GM18873 (cell line): Measurements from ENCODE around the gene BBIP1.
"Not testable (repeated sequence)": the region's sequence is repeated elsewhere in the genome, so short reads cannot be mapped to it uniquely, and the experiment has no call there.

ENCODE experiments used
- ATAC-seq: cut with Tn5 transposase; IDR thresholded peaks from one replicate; pipeline ENCODE4 v1.9.1; 2021; ENCODE audit warnings: mild to moderate bottlenecking, moderate library complexity, moderate number of reproducible peaks; ENCODE audit not compliant: unreplicated experiment, low FRiP score

BBIP1 gene

DNA sequence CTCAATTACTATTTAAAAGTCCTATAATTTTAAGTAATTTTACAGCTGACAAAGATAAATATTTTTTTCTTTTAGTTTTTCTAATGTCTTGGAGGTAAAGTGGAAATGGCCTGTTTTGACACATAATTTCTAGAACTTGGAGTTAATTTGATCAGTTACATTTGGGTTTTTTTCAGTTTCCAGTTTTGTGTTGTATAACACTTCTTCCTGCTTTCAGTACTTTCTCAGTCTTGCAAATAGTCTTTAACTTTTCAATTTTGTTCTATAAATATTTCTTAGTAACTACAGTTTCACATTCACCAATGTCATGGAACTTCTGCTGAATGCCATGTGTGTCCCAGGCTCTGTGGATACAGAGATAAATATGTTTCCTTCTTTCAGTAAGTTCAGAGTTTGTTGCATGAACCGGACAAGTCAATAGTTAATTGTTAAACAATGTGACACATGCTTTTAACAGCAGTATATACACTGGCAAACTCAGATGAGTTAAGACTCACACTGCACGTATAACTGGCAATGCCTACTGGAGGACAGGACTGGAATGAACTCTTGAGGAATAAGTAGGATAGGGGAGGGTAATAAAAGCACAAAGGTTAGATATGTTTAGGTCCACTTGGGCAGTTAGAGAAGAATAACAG lies 5.0 kb upstream of the BBIP1 start:
- ATAC-seq = no peak

DNA sequence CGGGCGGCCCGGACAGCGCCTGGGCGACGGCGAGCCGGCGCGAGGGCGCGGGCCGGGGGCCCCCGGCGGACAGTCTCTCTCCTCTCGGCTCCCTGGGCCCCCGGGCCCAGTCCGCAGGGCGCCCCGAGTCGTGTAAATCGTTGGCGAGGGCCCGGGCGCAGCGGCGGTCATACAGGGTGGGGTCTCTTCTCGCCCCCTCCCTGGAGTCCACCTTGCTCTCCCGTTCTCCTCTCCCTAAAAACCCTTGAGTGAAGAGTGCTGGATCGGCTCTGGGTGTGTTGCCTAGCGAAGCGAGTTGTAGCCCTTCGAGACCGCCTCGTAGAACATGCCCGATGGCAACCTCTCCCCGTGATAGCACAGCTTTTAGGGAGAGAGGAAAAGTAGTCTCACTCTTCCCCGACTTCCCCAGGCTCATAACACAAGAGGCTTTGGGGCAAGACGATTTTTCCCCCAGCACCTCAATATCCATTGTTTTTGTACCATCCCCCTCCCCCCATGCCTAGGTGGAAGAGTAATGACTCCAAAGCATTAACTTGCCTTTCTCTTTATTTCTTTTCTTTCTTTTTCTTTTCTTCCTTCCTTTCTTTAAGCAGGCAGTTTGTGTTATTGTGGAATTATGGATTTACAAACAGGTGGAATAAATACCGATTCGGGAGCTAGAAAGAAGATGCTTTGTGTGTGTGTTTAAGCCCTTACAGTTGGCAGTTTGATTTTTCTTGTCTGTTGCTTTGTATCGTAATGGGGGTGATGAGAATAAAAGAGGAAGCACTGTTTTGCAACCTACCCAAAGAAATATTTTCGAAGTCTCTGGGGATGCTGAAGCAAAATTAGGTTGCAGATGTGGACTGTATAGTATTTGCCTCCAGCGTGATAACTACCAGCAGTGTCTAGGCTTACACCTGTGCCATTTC lies 1.2 kb upstream of the BBIP1 start:
- ATAC-seq = peak; percentile 27

DNA sequence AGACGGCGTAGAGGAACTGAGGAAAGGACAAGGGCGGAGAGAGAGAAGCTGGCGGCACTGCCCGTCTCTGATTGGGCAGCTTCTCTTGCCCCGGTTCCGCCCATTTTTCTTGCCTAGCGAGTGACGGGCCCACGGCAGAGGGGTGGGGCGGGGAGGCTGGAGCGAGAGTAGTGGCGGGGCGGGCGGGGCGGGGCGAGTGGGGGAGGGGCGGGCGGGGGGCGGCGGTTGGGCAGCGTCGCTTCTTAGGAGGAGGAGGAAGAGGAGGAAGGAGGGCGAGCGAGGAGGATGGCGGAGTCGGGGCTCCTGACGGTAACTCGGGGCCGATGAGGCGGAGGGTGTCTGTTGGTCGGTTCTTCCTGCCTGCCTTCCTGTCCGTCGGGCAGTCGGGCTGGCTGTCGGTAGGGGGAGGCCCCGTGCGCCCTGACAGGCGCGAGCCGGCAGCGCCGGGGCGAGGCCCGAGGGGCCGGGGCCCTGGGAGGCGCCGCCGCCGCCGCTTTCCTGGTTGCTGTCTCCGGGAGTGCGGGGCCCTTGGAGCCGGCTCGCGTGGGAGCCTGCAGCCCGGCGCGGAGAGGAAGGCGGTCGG lies 460 bp upstream of the BBIP1 start, which contains the start of gene SHOC2:
Gene SHOC2, plus strand, starts transcription at position 256 of the 583 bp plus-strand sequence. CDS start 44,755 bp downstream, outside the sequence.
- no peak for ATAC-seq

GRCh38 chr10:110918269-110918642 lies 724 bp downstream of the BBIP1 start:
- no peak for ATAC-seq

DNA sequence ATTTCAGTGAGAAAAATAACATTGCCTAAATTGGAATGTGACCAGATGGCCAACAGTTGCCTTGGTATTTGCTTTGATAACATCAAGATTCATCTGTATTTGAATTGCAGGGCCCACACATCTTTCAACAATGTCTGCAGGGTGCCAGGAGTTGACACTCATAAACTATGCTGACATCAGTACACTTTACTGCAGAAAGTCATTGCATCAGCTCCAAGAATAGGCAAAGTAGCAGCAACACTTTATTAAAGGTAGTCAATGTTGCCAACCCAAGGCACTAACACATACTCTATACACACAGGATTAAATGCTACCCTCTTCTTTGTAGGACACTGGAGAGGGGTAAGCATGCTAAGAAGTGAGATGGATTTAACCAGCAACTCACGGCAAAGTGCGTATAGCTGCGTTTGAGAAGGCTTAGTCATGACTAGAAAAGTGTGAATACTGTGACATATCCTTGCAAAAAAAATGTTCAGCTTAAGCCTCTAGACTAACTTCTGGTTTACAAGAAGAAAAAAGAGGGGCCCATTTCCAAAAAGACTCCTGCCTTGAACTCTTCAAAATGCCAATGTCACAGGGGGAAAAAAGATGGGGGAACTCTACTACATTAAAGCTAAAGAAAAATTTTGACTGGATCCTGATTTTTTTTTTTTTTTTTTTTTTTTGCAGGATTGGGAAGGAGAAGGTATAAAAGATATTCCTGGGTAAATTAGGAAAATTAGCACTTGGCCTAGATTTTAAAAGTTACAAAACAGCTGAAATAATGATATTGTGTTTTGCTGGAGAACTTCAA lies 2.2 kb downstream of the BBIP1 start:
- ATAC-seq = no peak

GRCh38 chr10:110915600-110915999 lies 3.4 kb downstream of the BBIP1 start:
- not testable (repeated sequence) for ATAC-seq

DNA sequence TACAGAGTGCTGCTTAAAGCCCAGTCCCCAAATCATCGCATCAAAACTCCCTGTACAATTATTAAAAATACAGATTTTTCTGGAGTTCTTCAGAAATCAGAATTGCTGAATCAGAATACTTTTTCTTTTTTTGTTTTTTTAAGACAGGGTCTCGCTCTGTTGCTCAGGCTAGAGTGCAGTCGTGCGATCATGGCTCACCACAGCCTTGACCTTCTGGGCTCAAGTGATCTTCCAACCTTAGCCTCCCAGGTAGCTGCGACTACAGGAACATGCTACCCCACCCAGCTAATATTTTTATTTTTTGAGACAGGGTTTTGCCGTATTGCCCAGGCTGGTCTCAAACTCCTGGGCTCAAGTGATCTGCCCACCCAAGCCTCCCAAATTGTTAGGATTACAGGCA lies 3.9 kb downstream of the BBIP1 start:
- ATAC-seq = no peak

GRCh38 chr10:110914431-110914830 lies 4.5 kb downstream of the BBIP1 start:
- ATAC-seq = no peak

DNA sequence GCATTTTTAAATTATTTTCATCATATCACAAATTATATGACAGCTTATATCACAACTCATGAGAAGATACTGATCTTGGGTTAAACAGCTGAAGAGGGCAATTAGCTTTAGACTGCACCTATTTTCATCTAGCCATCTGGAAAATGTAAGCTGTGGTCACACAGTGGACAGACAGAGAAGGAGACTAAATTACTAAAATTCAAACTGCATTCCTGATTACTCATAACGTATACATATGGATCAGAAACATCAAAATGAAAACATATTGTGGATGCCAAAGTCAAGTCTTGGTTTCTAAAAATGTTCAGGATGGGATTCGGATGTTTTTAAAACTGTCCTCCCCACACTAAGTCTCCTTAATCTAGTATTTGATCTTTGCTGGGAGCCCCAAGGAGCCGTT lies 6.6 kb downstream of the BBIP1 start:
- ATAC-seq = no peak

GRCh38 chr10:110910138-110910537 lies 8.8 kb downstream of the BBIP1 start:
- no peak for ATAC-seq

- no peak for ATAC-seq
Observed at GRCh38 chr10:110903280-110904278, 15.4 kb downstream of the BBIP1 start.

GRCh38 chr10:110901954-110902819 lies 16.8 kb downstream of the BBIP1 start:
- ATAC-seq = no peak

- no peak for ATAC-seq
Observed at GRCh38 chr10:110900983-110901382, 18.0 kb downstream of the BBIP1 start.

DNA sequence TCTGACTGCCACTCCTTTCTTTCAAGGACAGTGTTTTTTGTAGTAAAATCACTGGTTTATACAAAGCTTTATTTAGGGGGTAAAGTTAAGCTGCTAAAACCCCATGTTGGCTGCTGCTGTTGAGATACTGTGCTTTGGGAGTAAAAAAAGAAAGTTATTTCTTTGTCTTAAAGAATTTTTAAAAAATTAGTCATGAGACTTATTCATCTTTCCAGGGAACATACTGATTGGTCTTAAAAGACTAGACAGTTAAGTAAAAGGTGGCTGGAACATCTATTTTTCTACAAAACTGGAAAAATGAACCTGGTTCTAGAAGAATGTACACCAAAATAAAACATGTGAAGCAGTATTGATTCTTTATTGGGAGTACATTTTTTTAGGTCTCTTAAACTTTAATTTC lies 20.6 kb downstream of the BBIP1 start:
- no peak for ATAC-seq

- no peak for ATAC-seq
Observed at GRCh38 chr10:110897184-110897583, 21.8 kb downstream of the BBIP1 start.

- peak; percentile 55 for ATAC-seq
Observed at GRCh38 chr10:110893559-110894179, 25.3 kb downstream of the BBIP1 start.

DNA sequence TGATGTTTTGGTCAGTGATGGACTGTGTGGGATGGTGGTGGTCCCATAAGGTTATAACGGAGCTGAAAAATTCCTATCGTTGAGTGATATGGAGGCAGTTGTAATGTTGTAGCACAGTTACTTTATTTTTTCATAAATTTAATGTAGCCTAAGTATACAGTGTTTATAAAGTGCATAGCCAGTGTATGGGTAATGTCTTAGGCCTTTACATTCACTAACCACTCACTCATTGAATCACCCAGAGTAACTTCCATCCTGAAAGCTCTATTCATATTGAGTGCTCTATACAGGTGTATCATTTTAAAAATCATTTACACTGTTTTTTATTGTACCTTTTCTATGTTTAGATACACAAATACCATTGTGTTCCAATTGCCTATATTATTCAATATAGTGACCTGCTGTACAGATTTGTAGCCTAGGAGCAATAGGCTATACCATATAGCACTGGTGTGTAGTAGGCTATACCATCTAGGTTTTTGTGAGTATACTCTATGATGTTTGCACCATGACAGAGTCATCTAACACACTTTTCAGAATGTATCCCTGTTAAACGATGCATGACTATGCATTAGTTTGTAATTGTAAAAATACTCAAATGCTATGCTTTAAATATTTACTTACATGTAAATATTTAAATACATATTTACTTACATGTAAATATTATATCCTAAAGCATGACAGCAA lies 26.2 kb downstream of the BBIP1 start:
- no peak for ATAC-seq
